Smooth muscle cell (in vitro differentiated cells): ENCODE measurements around the gene ATP6V0E2. TPM values are rescaled to one million over a fixed set of nuclear protein-coding genes. Genes with fewer than 3 reads are reported as not detected.

Experiments
- DNase-seq: peaks from one replicate; lab custom pipeline; 2025; ENCODE audit not compliant: unreplicated experiment; lab: John Stamatoyannopoulos, UW
- H2AFZ ChIP-seq: fragments of 200-600 bp; sonication (generic); 2 replicates; pipeline ENCODE4 v1.6.0; 2016; ENCODE audit warnings: antibody characterized with exemption, low read depth, mild to moderate bottlenecking
- H3F3A ChIP-seq: fragments of 200-600 bp; sonication (generic); 2 replicates; pipeline ENCODE4 v1.6.0; 2017; ENCODE audit warnings: antibody characterized with exemption, low read depth
- H3K27ac ChIP-seq: fragments of 200-600 bp; sonication (generic); 2 replicates; pipeline ENCODE4 v1.5.1; 2016; ENCODE audit warnings: low read depth, mild to moderate bottlenecking
- H3K27me3 ChIP-seq: fragments of 200-600 bp; sonication (generic); 2 replicates; pipeline ENCODE4 v1.6.1; 2016; ENCODE audit warnings: low read depth, mild to moderate bottlenecking
- H3K36me3 ChIP-seq: fragments of 200-600 bp; sonication (generic); 2 replicates; pipeline ENCODE4 v1.5.1; 2016; ENCODE audit warnings: low read depth
- H3K4me1 ChIP-seq: fragments of 200-600 bp; sonication (generic); 2 replicates; pipeline ENCODE4 v1.5.1; 2016; ENCODE audit warnings: low read depth
- H3K4me2 ChIP-seq: fragments of 200-600 bp; sonication (generic); 2 replicates; pipeline ENCODE4 v1.6.0; 2016; ENCODE audit warnings: mild to moderate bottlenecking
- H3K4me3 ChIP-seq: fragments of 200-600 bp; sonication (generic); 2 replicates; pipeline ENCODE4 v1.5.1; 2016; ENCODE audit warnings: mild to moderate bottlenecking
- H3K79me2 ChIP-seq: fragments of 200-600 bp; sonication (generic); 2 replicates; pipeline ENCODE4 v1.6.0; 2016; ENCODE audit warnings: low read depth, mild to moderate bottlenecking
- H3K9ac ChIP-seq: fragments of 200-600 bp; sonication (generic); 2 replicates; pipeline ENCODE4 v1.6.0; 2016; ENCODE audit warnings: low read depth
- H3K9me3 ChIP-seq: fragments of 200-600 bp; sonication (generic); replicated peaks from 2 replicates; pipeline ENCODE4 v1.5.1; 2016; ENCODE audit warnings: low read depth
- H4K20me1 ChIP-seq: fragments of 200-600 bp; sonication (generic); 2 replicates; pipeline ENCODE4 v1.6.0; 2016; ENCODE audit warnings: low read depth
- CTCF ChIP-seq: fragments of 200-600 bp; sonication (generic); IDR thresholded peaks from 2 replicates; pipeline ENCODE4 v1.5.1; 2017; ENCODE audit warnings: borderline replicate concordance, mild to moderate bottlenecking, antibody characterized with exemption; ENCODE audit not compliant: insufficient read depth, poor library complexity, severe bottlenecking
- WGBS: methylation state at CpG from one replicate; pipeline ENCODE4 v1.1.7; 2016; ENCODE audit warnings: low lambda C conversion rate; 5-methylcytosine and 5-hydroxymethylcytosine counted together
- polyA plus RNA-seq: library from polyadenylated mRNA; unstranded; fragments of >200 nt; fragmentation: Nextera tagmentation; extraction: Ambion mirVana; gene quantifications from 2 replicates; pipeline ENCODE4 v1.2.1, GENCODE V29; 2016
- total RNA-seq: library from RNA; depleted of rRNA; stranded (reverse); fragments of >200 nt; gene quantifications from 2 replicates; pipeline ENCODE4 v1.2.3, GENCODE V29; 2014

ATP6V0E2 gene
- total and polyA plus RNA-seq, 2 experiments from 2014 or later, result 4.6 TPM

- peaks cover 10% of the 10 kb centered on the region for H4K20me1 ChIP-seq
- 91% methylated on average over 5 of the region's 5 CpGs for WGBS
Observed at GRCh38 chr7:149845257-149845980, 28.4 kb upstream of the ATP6V0E2 start.

GRCh38 chr7:149846021-149846420, 27.7 kb upstream of the ATP6V0E2 start:
- DNase-seq, result no peak
- 95% methylated on average over 6 of the region's 9 CpGs for WGBS

More at GRCh38 chr7:149845257-149845980, 28.4 kb upstream of the ATP6V0E2 start:
- Histone ChIP-seq H3K79me2 (no peaks in the 10 kb centered on the region), H3K9me3 (no peaks in the 10 kb centered on the region), H3K4me3 (no peak overlapping the region), H2AFZ (no peak overlapping the region), H3K27me3 (no peaks in the 10 kb centered on the region), H3K4me2 (no peak overlapping the region), H3F3A (no peaks in the 10 kb centered on the region), H3K27ac (no peak overlapping the region), H3K4me1 (no peaks in the 10 kb centered on the region), H3K36me3 (no peaks in the 10 kb centered on the region), H3K9ac (no peak overlapping the region)
- DNase-seq, result no peak
- TF ChIP-seq CTCF, result no peak

GRCh38 chr7:149846436-149847046, 27.2 kb upstream of the ATP6V0E2 start:
- no peak for TF ChIP-seq CTCF
- no peak overlapping the region for H3K4me2 ChIP-seq
- H3K4me1 ChIP-seq, result no peaks in the 10 kb centered on the region
- DNase-seq, result no peak
- no peak overlapping the region for H2AFZ ChIP-seq
- H3F3A ChIP-seq, result no peaks in the 10 kb centered on the region
- no peak overlapping the region for H3K9ac ChIP-seq
- peaks cover 5% of the 10 kb centered on the region for H4K20me1 ChIP-seq
- no peaks in the 10 kb centered on the region for H3K27me3 ChIP-seq
- H3K9me3 ChIP-seq, result no peaks in the 10 kb centered on the region
- no peak overlapping the region for H3K4me3 ChIP-seq
- WGBS, result 96% methylated on average over 3 of the region's 3 CpGs
- no peak overlapping the region for H3K27ac ChIP-seq
- H3K36me3 ChIP-seq, result no peaks in the 10 kb centered on the region
- H3K79me2 ChIP-seq, result no peaks in the 10 kb centered on the region

More at GRCh38 chr7:149846021-149846420, 27.7 kb upstream of the ATP6V0E2 start:
- no peaks in the 10 kb centered on the region for H3F3A ChIP-seq
- H3K27ac ChIP-seq, result no peak overlapping the region
- no peaks in the 10 kb centered on the region for H3K9me3 ChIP-seq
- H3K27me3 ChIP-seq, result no peaks in the 10 kb centered on the region
- no peak overlapping the region for H2AFZ ChIP-seq
- no peaks in the 10 kb centered on the region for H3K79me2 ChIP-seq
- H3K36me3 ChIP-seq, result no peaks in the 10 kb centered on the region
- no peak overlapping the region for H3K4me3 ChIP-seq
- no peak overlapping the region for H3K4me2 ChIP-seq
- no peak overlapping the region for H3K9ac ChIP-seq
- H4K20me1 ChIP-seq, result peaks cover 5% of the 10 kb centered on the region
- H3K4me1 ChIP-seq, result no peaks in the 10 kb centered on the region
- TF ChIP-seq CTCF, result no peak

GRCh38 chr7:149849174-149849573, 24.6 kb upstream of the ATP6V0E2 start:
- 79% methylated on average over 6 of the region's 6 CpGs for WGBS
- no peak overlapping the region for H3K9ac ChIP-seq

More at GRCh38 chr7:149849174-149849573, 24.6 kb upstream of the ATP6V0E2 start:
- H3F3A ChIP-seq, result no peaks in the 10 kb centered on the region
- DNase-seq, result no peak
- no peak overlapping the region for H3K4me3 ChIP-seq
- no peak overlapping the region for H2AFZ ChIP-seq
- TF ChIP-seq CTCF, result no peak
- peaks cover under 1% of the 10 kb centered on the region for H3K4me1 ChIP-seq
- no peaks in the 10 kb centered on the region for H3K79me2 ChIP-seq
- H3K27ac ChIP-seq, result no peak overlapping the region
- no peaks in the 10 kb centered on the region for H3K9me3 ChIP-seq
- H3K4me2 ChIP-seq, result no peak overlapping the region
- no peaks in the 10 kb centered on the region for H4K20me1 ChIP-seq
- no peaks in the 10 kb centered on the region for H3K27me3 ChIP-seq
- H3K36me3 ChIP-seq, result no peaks in the 10 kb centered on the region
